Vagina (tissue), 2 donors: ENCODE results near the gene LGR6. TPM values are rescaled to one million over a fixed set of nuclear protein-coding genes. Genes with fewer than 3 reads are reported as not detected.

Source experiments
- DNase-seq, 2 donors: peaks; one replicate each; pipeline ENCODE4 v3.0.0-alpha.2; 2017; ENCODE audit errors: extremely low spot score in 2 of 2
- H3K27ac ChIP-seq: fragments of 200-600 bp; sonication (generic); one replicate; pipeline ENCODE4 v1.5.1; 2019
- H3K27me3 ChIP-seq: fragments of 200-600 bp; sonication (generic); one replicate; pipeline ENCODE4 v1.5.1; 2019
- H3K36me3 ChIP-seq, 2 donors: fragments of 200-600 bp; sonication (generic); one replicate each; pipeline ENCODE4 v1.5.1; 2017 to 2019
- H3K4me1 ChIP-seq: fragments of 200-600 bp; sonication (generic); one replicate; pipeline ENCODE4 v1.5.1; 2019
- H3K4me3 ChIP-seq, 2 donors: fragments of 200-600 bp; sonication (generic); 1 replicate in 1 of 2; 2 replicates in 1 of 2; pipeline ENCODE4 v1.5.1; 2016 to 2019
- H3K9me3 ChIP-seq: fragments of 200-600 bp; sonication (generic); one replicate; pipeline ENCODE4 v1.5.1; 2019
- POLR2A ChIP-seq, 2 donors: fragments of 450-650 bp; IDR thresholded peaks; one replicate each; pipeline ENCODE4 v1.6.1; 2017; ENCODE audit warnings: antibody characterized with exemption in 2 of 2, mild to moderate bottlenecking in 2 of 2, moderate library complexity in 2 of 2
- POLR2AphosphoS5 ChIP-seq, 2 donors: sonication (generic); formaldehyde crosslinking; IDR thresholded peaks; one replicate each; pipeline ENCODE4 v1.9.0; 2017; ENCODE audit warnings: antibody characterized with exemption in 2 of 2, mild to moderate bottlenecking in 2 of 2, low read depth in 1 of 2; ENCODE audit not compliant: insufficient read depth in 1 of 2
- intact Hi-C: fragments of 100-400 bp; cut with DNase I; formaldehyde crosslinking; loops from one replicate; pipeline ENCODE4 v1.15.1; 2023
- total RNA-seq: library from RNA; depleted of rRNA; stranded (reverse); fragments of >200 nt; gene quantifications from one replicate; pipeline ENCODE4 v1.2.3, GENCODE V29; 2016
- TF ChIP-seq, protein P1 (sequence below), 3 experiments: fragments of 450-650 bp in 2 of 3; fragments of 200-600 bp in 1 of 3; sonication (generic) in 1 of 3; IDR thresholded peaks; one replicate each; pipeline ENCODE4 v1.5.1; 2017 to 2019; ENCODE audit warnings: antibody characterized with exemption in 3 of 3, mild to moderate bottlenecking in 2 of 3, moderate library complexity in 2 of 3

Gene LGR6
- total RNA-seq, 1 donor from 2014 or later, result 6.6 TPM

DNA sequence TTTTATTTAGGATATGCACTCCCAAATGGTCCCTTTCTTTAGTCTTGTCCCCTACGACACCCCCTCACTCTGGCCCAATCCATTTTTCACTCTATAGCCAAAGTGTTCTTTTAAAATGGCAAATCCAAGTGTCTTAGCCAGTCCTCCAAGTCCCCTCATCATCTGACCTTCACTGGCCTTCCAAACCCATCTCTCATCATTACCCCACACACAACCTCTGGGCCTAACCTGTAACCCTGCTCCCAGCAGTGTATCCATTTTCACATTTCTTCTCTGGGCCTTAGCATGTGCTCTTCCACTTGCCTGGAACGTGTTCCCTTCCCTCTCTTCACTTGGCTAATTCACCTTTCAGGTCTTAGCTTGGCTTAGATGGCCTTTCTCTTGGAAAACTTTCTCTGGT lies 42.6 kb upstream of the LGR6 start:
- no peaks in the 10 kb centered on the region for H3K36me3 ChIP-seq
- H3K4me1 ChIP-seq, result peaks cover 7% of the 10 kb centered on the region
- no peaks in the 10 kb centered on the region for H3K9me3 ChIP-seq
- intact Hi-C loops, result no loop called here
- H3K27ac ChIP-seq, result no peak overlapping the region
- TF ChIP-seq POLR2A (IDR thresholded peaks at IDR 0.05), result no peak
- TF ChIP-seq POLR2AphosphoS5 (IDR thresholded peaks at IDR 0.05; ENCODE audit: insufficient read depth in 1 of 2, low read depth in 1 of 2), result no peak
- TF ChIP-seq, protein P1, sequence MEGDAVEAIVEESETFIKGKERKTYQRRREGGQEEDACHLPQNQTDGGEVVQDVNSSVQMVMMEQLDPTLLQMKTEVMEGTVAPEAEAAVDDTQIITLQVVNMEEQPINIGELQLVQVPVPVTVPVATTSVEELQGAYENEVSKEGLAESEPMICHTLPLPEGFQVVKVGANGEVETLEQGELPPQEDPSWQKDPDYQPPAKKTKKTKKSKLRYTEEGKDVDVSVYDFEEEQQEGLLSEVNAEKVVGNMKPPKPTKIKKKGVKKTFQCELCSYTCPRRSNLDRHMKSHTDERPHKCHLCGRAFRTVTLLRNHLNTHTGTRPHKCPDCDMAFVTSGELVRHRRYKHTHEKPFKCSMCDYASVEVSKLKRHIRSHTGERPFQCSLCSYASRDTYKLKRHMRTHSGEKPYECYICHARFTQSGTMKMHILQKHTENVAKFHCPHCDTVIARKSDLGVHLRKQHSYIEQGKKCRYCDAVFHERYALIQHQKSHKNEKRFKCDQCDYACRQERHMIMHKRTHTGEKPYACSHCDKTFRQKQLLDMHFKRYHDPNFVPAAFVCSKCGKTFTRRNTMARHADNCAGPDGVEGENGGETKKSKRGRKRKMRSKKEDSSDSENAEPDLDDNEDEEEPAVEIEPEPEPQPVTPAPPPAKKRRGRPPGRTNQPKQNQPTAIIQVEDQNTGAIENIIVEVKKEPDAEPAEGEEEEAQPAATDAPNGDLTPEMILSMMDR (IDR thresholded peaks at IDR 0.05), result no peak
- no peak for DNase-seq
- H3K27me3 ChIP-seq, result no peaks in the 10 kb centered on the region
- H3K4me3 ChIP-seq, result no peak overlapping the region

DNA sequence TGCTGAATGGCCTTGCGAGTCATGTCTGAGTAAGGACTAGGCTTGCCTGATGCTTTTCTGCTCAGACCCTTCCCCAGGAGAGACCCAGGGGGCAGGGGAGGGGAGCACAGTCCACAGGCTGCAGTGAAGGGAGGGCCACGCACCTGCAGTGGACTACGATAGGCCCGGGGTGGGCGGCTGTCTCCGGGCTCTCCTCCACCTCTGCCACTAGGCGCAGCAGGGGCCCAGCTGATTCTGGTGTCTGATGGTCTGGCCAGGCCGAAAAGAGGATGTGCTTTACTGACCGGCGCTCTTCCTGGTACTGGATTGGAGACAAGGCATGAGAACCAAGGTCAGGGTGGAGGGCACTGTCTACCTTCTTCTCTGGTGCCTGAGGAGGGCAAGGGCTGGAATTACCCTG lies 41.2 kb upstream of the LGR6 start:
- H3K36me3 ChIP-seq, result no peaks in the 10 kb centered on the region
- no peak for TF ChIP-seq POLR2A (IDR thresholded peaks at IDR 0.05)
- no peak for TF ChIP-seq POLR2AphosphoS5 (IDR thresholded peaks at IDR 0.05; ENCODE audit: insufficient read depth in 1 of 2, low read depth in 1 of 2)
- TF ChIP-seq, protein P1 (IDR thresholded peaks at IDR 0.05), result no peak
- H3K9me3 ChIP-seq, result no peaks in the 10 kb centered on the region
- no peak overlapping the region for H3K27ac ChIP-seq
- no peaks in the 10 kb centered on the region for H3K27me3 ChIP-seq
- H3K4me1 ChIP-seq, result peaks cover 7% of the 10 kb centered on the region
- no peak for DNase-seq
- no peak overlapping the region for H3K4me3 ChIP-seq
- intact Hi-C loops, result no loop called here

DNA sequence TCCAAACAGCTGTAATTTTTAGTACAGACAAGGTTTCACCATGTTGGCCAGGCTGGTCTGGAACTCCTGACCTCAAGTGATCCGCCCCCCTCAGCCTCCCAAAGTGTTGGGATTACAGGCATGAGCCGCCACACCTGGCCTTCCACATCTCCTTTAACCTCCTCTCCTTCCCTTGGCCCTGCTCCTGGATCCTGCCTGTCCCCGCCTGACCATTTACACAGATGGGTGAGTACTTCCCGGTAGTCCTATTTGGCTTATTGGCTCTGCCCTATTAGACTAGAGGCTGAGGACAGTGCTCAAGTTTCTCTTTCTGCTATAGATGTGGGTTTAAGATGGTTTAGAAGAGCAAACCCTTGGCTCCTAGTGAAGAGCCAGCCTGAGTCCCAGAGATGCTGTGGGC lies 40.3 kb upstream of the LGR6 start:
- intact Hi-C loops, result no loop called here
- H3K4me3 ChIP-seq, result no peak overlapping the region
- no peaks in the 10 kb centered on the region for H3K36me3 ChIP-seq
- no peak for DNase-seq
- no peak for TF ChIP-seq POLR2AphosphoS5 (IDR thresholded peaks at IDR 0.05; ENCODE audit: insufficient read depth in 1 of 2, low read depth in 1 of 2)
- TF ChIP-seq, protein P1 (IDR thresholded peaks at IDR 0.05), result no peak
- TF ChIP-seq POLR2A (IDR thresholded peaks at IDR 0.05), result no peak
- H3K27me3 ChIP-seq, result no peaks in the 10 kb centered on the region
- H3K9me3 ChIP-seq, result no peaks in the 10 kb centered on the region
- H3K27ac ChIP-seq, result no peak overlapping the region
- H3K4me1 ChIP-seq, result peaks cover 7% of the 10 kb centered on the region

DNA sequence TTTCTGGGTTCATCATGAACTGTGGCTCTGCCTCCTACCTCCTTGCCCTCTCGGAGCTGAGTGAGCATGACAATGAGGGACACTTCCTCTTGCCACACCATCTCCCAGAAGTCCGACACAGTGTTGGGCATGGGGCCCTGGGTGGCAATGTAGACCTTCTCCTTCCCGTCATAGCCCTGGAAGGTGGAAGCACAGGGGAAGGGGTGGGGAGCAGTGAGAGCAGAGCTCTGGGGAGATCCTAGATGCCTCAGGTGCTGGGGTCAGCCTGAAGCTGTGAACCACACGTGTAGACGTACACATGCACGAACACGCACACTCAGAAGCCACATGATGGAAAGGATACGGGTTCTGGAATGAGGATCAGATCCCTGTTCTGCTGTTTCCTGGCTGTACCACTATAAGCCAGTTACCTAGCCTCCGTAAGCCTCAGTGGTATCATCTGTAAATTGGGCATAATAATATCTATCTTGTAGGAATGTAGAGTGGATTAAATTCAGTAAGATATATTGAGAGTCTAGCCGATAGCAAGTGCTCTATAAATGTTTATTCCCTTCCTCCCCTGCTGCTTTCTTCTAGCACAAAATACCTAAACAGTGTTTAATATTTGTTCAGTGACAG lies 39.3 kb upstream of the LGR6 start:
- Histone ChIP-seq H3K9me3 (no peaks in the 10 kb centered on the region), H3K4me3 (no peak overlapping the region), H3K27me3 (no peaks in the 10 kb centered on the region), H3K4me1 (peaks cover 7% of the 10 kb centered on the region), H3K36me3 (no peaks in the 10 kb centered on the region), H3K27ac (no peak overlapping the region)
- no peak for DNase-seq
- TF ChIP-seq, protein P1 (IDR thresholded peaks at IDR 0.05), result no peak
- TF ChIP-seq POLR2A (IDR thresholded peaks at IDR 0.05) (no peak), POLR2AphosphoS5 (IDR thresholded peaks at IDR 0.05; ENCODE audit: insufficient read depth in 1 of 2, low read depth in 1 of 2) (no peak)
- intact Hi-C loops, result no loop called here

DNA sequence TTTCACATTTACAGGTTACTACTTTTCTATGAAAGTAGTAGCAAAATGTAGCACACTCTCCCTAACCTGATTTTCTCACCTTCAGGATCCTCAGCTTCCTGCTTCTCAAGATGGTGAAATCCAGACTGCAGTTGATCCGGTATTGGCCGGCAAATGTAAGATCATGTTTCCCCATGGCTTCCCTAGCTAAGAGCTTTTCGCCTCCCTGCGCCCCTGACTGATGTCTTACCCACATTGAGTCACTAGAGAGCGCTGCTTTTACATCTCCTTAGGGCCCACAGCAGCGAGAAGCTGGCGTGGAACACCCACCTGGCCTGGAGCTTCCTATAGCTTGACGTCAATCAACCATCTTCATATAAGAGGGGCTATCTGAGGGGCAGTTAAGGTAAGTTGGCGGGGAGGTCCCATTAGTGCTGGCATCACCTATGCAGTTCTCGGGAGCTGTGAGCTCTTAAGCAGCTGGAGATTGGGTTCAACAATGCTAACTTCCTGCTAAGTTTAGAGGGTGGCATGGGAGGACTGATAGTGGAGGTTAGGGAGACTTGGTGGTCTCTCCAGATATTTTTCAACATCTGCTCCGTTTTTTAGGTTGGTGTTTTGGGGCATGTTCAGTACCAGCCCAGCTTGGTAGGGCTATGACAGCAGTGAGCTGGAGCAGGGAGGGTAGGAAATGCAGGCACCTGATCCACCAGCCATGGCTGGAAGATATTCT lies 38.7 kb upstream of the LGR6 start:
- no peaks in the 10 kb centered on the region for H3K36me3 ChIP-seq
- TF ChIP-seq, protein P1 (IDR thresholded peaks at IDR 0.05), result peak in 1 of 3 experiments; percentile 20
- TF ChIP-seq POLR2AphosphoS5 (IDR thresholded peaks at IDR 0.05; ENCODE audit: insufficient read depth in 1 of 2, low read depth in 1 of 2), result no peak
- H3K27ac ChIP-seq, result no peak overlapping the region
- peaks cover 7% of the 10 kb centered on the region for H3K4me1 ChIP-seq
- no peak overlapping the region for H3K4me3 ChIP-seq
- H3K27me3 ChIP-seq, result no peaks in the 10 kb centered on the region
- intact Hi-C loops, result no loop called here
- no peak for DNase-seq
- H3K9me3 ChIP-seq, result no peaks in the 10 kb centered on the region
